ENCODE data around the gene EIF2B2.

GRCh38 chr14:74988131-74988530 lies 14.6 kb upstream of the EIF2B2 start:
- no peak for TF ChIP-seq CSDC2 (CRISPR knock-in tag; IDR thresholded peaks at IDR 0.05)
- TF ChIP-seq POU6F1 (CRISPR knock-in tag; IDR thresholded peaks at IDR 0.05; ENCODE audit: borderline replicate concordance, low read depth) = no peak
- TF ChIP-seq ISL1 (CRISPR knock-in tag; IDR thresholded peaks at IDR 0.05) = no peak
- no peak for TF ChIP-seq RARB (CRISPR knock-in tag; IDR thresholded peaks at IDR 0.05)
- no peak for TF ChIP-seq SNAI2 (CRISPR knock-in tag; IDR thresholded peaks at IDR 0.05)
- TF ChIP-seq ZNF70 (CRISPR knock-in tag; IDR thresholded peaks at IDR 0.05) = no peak
- TF ChIP-seq TSHZ2 (CRISPR knock-in tag; IDR thresholded peaks at IDR 0.05) = no peak

Data from SK-N-SH treated with all-trans-retinoic acid at 6 μM for 48 hours (cell line).